Right lobe of liver (tissue), 4 donors: ENCODE measurements around the gene AIF1L.

Experiments used
- POLR2A ChIP-seq: fragments of 450-650 bp; IDR thresholded peaks from one replicate; pipeline ENCODE4 v1.6.1; 2017; ENCODE audit warnings: antibody characterized with exemption, mild to moderate bottlenecking
- TF ChIP-seq, protein P1 (sequence below), 4 donors: fragments of 200-600 bp in 3 of 4; fragments of 450-650 bp in 1 of 4; IDR thresholded peaks; one replicate each; pipeline versions ENCODE4 v1.5.1 to v1.8.0; 2016 to 2022; ENCODE audit warnings: antibody characterized with exemption in 4 of 4, mild to moderate bottlenecking in 2 of 4
- donor health status: DM: no; HTN: no; CAD: no.
- donor health status: DM: no; HTN: no; CAD: no.
- donor health status: DM: no; HTN: yes; CAD: no.

GRCh38 chr9:131126059-131126426 lies 29.7 kb downstream of the AIF1L start:
- TF ChIP-seq, protein P1, sequence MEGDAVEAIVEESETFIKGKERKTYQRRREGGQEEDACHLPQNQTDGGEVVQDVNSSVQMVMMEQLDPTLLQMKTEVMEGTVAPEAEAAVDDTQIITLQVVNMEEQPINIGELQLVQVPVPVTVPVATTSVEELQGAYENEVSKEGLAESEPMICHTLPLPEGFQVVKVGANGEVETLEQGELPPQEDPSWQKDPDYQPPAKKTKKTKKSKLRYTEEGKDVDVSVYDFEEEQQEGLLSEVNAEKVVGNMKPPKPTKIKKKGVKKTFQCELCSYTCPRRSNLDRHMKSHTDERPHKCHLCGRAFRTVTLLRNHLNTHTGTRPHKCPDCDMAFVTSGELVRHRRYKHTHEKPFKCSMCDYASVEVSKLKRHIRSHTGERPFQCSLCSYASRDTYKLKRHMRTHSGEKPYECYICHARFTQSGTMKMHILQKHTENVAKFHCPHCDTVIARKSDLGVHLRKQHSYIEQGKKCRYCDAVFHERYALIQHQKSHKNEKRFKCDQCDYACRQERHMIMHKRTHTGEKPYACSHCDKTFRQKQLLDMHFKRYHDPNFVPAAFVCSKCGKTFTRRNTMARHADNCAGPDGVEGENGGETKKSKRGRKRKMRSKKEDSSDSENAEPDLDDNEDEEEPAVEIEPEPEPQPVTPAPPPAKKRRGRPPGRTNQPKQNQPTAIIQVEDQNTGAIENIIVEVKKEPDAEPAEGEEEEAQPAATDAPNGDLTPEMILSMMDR (IDR thresholded peaks at IDR 0.05): no peak
- TF ChIP-seq POLR2A: no peak
